Measurements from ENCODE around the gene ZBTB20.

Gene ZBTB20

GRCh38 chr3:114308830-114309229 lies 838.3 kb downstream of the ZBTB20 start (continued):
- TF ChIP-seq POU6F1 (CRISPR knock-in tag; IDR thresholded peaks at IDR 0.05; ENCODE audit: borderline replicate concordance, low read depth): no peak
- no peak for TF ChIP-seq ZC3H10 (CRISPR knock-in tag; IDR thresholded peaks at IDR 0.05)
- TF ChIP-seq ZNF8 (CRISPR knock-in tag; IDR thresholded peaks at IDR 0.05): no peak
- no peak for TF ChIP-seq BACH2 (CRISPR knock-in tag; IDR thresholded peaks at IDR 0.05; ENCODE audit: borderline replicate concordance)
- TF ChIP-seq ZNF565 (CRISPR knock-in tag; conservative IDR thresholded peaks at IDR 0.05; ENCODE audit: low read depth): no peak
- TF ChIP-seq ZNF70 (CRISPR knock-in tag; IDR thresholded peaks at IDR 0.05): no peak
- TF ChIP-seq OSR1 (CRISPR knock-in tag; IDR thresholded peaks at IDR 0.05): no peak
- no peak for TF ChIP-seq CSRNP3 (CRISPR knock-in tag; IDR thresholded peaks at IDR 0.05)

GRCh38 chr3:114308377-114308776 lies 838.7 kb downstream of the ZBTB20 start:
- TF ChIP-seq ZNF565 (CRISPR knock-in tag; conservative IDR thresholded peaks at IDR 0.05; ENCODE audit: low read depth) (no peak), TOX (CRISPR knock-in tag; IDR thresholded peaks at IDR 0.05; ENCODE audit: borderline replicate concordance) (no peak), TSHZ2 (CRISPR knock-in tag; IDR thresholded peaks at IDR 0.05) (no peak), ARNTL (CRISPR knock-in tag; IDR thresholded peaks at IDR 0.05; ENCODE audit: borderline replicate concordance, low read depth) (no peak), ISL1 (CRISPR knock-in tag; IDR thresholded peaks at IDR 0.05) (no peak), RARB (CRISPR knock-in tag; IDR thresholded peaks at IDR 0.05) (no peak), ZC3H10 (CRISPR knock-in tag; IDR thresholded peaks at IDR 0.05) (no peak)
- ATAC-seq: no peak

- TF ChIP-seq GLIS3 (CRISPR knock-in tag; IDR thresholded peaks at IDR 0.05): no peak
- TF ChIP-seq ZNF565 (CRISPR knock-in tag; conservative IDR thresholded peaks at IDR 0.05; ENCODE audit: low read depth): no peak
- no peak; the same call in 2 of the 3 replicates for ATAC-seq
These were observed 839.3 kb downstream of the ZBTB20 start for GRCh38 chr3:114307832-114308231.

GRCh38 chr3:114307222-114307830 lies 839.8 kb downstream of the ZBTB20 start:
- TF ChIP-seq ISL1 (CRISPR knock-in tag; IDR thresholded peaks at IDR 0.05): no peak
- no peak for TF ChIP-seq TCF4 (CRISPR knock-in tag; IDR thresholded peaks at IDR 0.05; ENCODE audit: borderline replicate concordance)
- ATAC-seq: no peak

GRCh38 chr3:114299941-114300624 lies 847.0 kb downstream of the ZBTB20 start:
- ATAC-seq: no peak
- no peak for TF ChIP-seq ZNF565 (CRISPR knock-in tag; conservative IDR thresholded peaks at IDR 0.05; ENCODE audit: low read depth)

- TF ChIP-seq SNAI2 (CRISPR knock-in tag; IDR thresholded peaks at IDR 0.05): no peak
- TF ChIP-seq BACH2 (CRISPR knock-in tag; IDR thresholded peaks at IDR 0.05; ENCODE audit: borderline replicate concordance): no peak
- TF ChIP-seq TOX (CRISPR knock-in tag; IDR thresholded peaks at IDR 0.05; ENCODE audit: borderline replicate concordance): no peak
- TF ChIP-seq PPARA (CRISPR knock-in tag; IDR thresholded peaks at IDR 0.05; ENCODE audit: borderline replicate concordance): no peak
- TF ChIP-seq ARNTL (CRISPR knock-in tag; IDR thresholded peaks at IDR 0.05; ENCODE audit: borderline replicate concordance, low read depth): no peak
- TF ChIP-seq POU6F1 (CRISPR knock-in tag; IDR thresholded peaks at IDR 0.05; ENCODE audit: borderline replicate concordance, low read depth): no peak
- no peak for TF ChIP-seq ZNF70 (CRISPR knock-in tag; IDR thresholded peaks at IDR 0.05)
- TF ChIP-seq ZC3H10 (CRISPR knock-in tag; IDR thresholded peaks at IDR 0.05): no peak
- TF ChIP-seq ISL1 (CRISPR knock-in tag; IDR thresholded peaks at IDR 0.05): no peak
- TF ChIP-seq RARB (CRISPR knock-in tag; IDR thresholded peaks at IDR 0.05): no peak
- no peak for TF ChIP-seq ZFP3 (CRISPR knock-in tag; IDR thresholded peaks at IDR 0.05)
- TF ChIP-seq GLIS3 (CRISPR knock-in tag; IDR thresholded peaks at IDR 0.05): no peak
- ATAC-seq: peak; percentile 92
These were observed 847.7 kb downstream of the ZBTB20 start for GRCh38 chr3:114299421-114299820.

Data from SK-N-SH treated with all-trans-retinoic acid at 6 μM for 48 hours (cell line).